ENCODE data around the gene NECAB3. TPM values are rescaled to one million over a fixed set of nuclear protein-coding genes. Genes with fewer than 3 reads are reported as not detected.

Gene NECAB3
- total RNA-seq, 4 donors from 2014 or later: 18.1 to 38.6 (median 28.2) TPM

DNA sequence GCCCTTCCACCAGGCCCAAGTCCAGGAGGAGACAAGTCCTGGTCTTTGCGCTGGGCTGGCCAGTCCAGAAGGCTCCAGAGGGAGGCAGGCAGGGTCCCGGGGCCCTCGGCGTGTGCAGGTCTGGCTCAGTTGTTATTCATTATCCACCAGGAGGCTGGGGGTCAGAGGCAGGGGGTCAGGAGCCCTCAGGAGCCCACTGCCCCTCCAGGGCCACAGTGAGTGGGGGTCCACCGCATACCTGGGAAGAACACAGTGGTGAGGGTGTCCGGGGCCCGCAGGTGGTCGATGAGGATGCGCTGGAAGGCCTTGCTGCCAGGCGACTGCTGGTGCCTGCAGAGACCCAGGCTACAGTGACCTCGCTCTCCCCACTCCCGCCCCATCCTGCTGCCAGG lies 16.5 kb downstream of the NECAB3 start:
- TF ChIP-seq, protein P1, sequence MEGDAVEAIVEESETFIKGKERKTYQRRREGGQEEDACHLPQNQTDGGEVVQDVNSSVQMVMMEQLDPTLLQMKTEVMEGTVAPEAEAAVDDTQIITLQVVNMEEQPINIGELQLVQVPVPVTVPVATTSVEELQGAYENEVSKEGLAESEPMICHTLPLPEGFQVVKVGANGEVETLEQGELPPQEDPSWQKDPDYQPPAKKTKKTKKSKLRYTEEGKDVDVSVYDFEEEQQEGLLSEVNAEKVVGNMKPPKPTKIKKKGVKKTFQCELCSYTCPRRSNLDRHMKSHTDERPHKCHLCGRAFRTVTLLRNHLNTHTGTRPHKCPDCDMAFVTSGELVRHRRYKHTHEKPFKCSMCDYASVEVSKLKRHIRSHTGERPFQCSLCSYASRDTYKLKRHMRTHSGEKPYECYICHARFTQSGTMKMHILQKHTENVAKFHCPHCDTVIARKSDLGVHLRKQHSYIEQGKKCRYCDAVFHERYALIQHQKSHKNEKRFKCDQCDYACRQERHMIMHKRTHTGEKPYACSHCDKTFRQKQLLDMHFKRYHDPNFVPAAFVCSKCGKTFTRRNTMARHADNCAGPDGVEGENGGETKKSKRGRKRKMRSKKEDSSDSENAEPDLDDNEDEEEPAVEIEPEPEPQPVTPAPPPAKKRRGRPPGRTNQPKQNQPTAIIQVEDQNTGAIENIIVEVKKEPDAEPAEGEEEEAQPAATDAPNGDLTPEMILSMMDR (IDR thresholded peaks at IDR 0.05; ENCODE audit: low read depth): no peak

DNA sequence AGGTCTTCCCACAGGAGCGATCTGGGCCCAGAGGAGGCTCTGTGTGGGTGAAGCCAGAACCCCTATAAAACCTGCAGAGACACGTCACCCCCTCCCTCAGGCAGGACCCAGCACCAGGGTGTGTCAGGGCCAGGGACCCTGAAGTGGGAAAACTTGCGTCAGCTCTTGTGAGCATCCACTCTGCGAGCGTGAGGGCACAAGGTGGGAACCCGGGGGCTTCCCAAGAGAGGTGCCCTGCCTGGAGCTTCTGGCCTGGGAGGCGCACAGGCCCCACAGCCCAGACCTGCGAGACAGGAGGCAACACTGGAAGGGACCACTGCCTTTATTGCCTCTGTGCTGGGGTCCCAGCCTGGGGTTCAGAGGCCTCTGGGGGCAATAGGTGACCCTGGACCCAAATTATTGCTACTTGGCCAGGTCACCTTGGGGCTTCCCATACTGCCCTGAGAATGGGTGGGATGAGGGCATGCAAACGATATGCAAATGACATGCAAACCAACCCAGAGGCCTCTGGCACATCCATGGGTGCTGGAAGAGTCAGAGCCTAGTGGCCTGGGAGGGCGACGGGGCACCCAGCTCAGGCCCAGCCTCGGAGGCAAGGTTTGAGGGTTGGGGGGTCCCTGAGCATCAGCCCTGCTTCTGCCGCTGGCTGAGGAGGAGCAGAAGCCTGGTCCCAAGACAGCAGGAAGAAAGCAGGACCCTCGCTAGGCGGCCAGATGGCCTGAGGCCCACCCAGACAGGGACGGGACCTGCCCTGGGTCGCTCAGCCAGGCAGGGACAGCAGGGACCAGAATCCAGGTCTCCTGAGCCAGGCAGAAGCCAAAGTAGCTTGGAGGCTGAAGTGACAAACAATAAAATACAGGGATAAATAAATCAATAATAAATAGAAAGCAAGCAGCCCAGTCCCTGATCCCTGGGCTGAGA lies 17.2 kb downstream of the NECAB3 start:
- TF ChIP-seq, protein P1 (IDR thresholded peaks at IDR 0.05; ENCODE audit: low read depth): no peak

DNA sequence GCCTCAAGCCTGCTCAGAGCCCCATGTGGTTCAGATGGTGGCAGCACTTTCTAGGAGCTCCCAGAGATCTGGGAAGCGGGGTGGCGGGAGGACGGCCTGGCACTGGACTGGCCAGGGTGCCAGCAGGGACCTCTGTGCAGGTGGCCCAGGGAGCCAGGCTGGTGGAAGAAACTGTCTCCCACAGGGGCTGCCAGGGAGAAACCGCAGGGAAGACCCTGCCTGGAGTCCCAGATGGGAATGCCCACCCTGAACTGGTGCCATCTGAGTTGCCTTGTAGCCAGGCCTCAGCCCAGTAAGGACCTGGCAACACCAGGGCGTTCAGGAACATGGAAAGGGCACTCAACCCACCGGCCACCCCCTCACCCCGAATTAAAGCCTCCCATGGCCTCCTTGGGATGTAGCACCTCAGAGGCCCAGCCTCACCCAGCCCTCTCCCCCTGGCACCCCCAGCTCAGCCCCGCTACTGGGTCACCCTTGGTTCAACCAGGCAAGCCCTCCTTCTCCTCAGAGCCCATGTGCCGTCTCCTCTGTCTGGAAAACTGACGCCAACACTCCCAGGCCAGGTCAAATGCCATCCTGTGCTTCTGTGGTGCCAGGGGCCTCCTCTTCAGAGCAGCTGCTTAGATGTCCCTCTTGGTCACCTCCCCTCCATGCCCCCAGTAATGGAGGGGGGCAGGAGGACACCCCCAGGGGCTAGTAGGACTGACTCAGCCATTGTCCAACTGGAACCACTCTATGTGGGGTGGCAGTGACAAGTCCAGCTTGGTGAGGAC lies 18.0 kb downstream of the NECAB3 start:
- TF ChIP-seq, protein P1 (IDR thresholded peaks at IDR 0.05; ENCODE audit: low read depth): no peak

DNA sequence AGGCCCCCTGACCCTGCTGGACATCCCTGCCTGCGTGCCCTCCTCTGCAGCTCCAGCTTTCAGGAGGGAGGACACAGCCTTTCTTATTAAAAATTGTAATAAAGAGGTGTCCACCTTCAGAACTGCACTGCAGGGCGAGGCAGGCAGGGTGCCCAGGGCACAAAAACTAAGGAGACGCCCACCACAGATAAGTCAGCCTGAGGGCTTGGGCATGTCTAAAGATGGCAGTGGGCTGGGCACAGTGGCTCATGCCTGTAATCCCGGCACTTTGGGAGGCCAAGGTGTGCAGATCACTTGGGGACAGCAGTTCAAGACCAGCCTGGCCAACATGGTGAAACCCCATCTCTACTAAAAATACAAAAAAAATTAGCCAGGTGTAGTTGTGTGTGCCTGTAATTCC lies 19.1 kb downstream of the NECAB3 start:
- TF ChIP-seq, protein P1 (IDR thresholded peaks at IDR 0.05; ENCODE audit: low read depth): no peak

DNA sequence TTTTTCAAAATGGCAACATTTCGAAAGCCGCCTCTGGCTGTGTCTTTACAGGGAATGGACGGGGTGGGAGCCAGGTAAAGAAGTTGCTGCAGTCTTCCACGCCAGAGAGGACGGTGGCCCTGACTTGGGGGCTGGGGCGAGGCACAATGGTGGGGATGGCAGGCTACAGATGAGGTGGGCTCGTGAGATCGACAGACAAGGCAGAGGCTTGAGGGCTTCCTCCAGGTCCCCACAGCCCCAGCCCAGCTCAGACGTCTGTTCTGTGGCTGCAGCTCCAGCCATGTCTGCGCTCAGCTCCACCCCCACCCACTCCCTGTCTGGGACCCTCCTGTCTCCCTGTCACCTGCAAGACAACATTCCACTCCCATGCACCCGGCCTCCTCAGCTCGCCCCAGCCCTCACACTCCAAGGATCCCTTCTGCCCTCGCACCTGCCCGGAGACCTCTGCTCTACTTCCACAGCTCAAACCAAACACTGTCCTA lies 19.5 kb downstream of the NECAB3 start:
- TF ChIP-seq, protein P1 (IDR thresholded peaks at IDR 0.05; ENCODE audit: low read depth): no peak

DNA sequence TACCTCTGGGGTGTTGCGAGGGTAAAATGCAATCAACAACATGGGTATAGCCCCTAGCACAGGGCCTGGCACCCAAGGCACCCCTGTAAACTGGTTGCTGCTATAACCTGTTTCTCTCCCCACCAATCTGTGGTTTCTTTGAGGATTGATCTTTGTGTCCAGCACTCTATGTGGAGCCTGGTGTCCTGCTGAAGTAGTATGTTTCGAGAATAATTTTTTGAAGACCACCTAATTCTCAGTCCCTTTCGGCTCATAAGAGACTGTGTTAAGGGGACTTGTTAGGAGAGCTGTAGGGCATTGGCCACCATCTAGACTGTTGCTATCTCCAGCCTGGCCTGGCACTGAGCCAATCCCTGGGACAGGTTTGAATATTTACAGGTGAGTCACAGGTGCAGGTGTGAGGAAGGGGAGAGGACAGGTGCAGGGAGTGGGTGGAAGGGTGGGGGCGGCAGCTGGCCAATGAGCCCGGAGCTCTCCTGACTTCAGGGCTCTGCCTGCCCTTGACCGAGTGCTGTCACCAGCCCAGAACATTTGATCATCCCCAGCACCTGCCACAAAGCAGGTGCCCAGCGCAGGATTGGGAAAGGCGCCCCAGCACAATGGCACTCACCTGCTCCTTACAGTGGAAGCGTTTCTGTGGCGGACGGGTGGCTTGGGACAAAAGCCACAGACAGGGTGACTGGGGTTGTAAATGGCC lies 20.2 kb downstream of the NECAB3 start:
- TF ChIP-seq, protein P1 (IDR thresholded peaks at IDR 0.05; ENCODE audit: low read depth): no peak
